VCaP (cell line): ENCODE results near the gene NTRK1.

Experiments
- H3K27ac ChIP-seq: fragments of 450-650 bp; 2 replicates; pipeline ENCODE4 v1.5.1; 2017
- TF ChIP-seq, protein P1 (sequence below): fragments of 450-650 bp; conservative IDR thresholded peaks from 2 replicates; pipeline ENCODE4 v1.5.1; 2017; ENCODE audit warnings: mild to moderate bottlenecking, moderate library complexity

NTRK1 gene

DNA sequence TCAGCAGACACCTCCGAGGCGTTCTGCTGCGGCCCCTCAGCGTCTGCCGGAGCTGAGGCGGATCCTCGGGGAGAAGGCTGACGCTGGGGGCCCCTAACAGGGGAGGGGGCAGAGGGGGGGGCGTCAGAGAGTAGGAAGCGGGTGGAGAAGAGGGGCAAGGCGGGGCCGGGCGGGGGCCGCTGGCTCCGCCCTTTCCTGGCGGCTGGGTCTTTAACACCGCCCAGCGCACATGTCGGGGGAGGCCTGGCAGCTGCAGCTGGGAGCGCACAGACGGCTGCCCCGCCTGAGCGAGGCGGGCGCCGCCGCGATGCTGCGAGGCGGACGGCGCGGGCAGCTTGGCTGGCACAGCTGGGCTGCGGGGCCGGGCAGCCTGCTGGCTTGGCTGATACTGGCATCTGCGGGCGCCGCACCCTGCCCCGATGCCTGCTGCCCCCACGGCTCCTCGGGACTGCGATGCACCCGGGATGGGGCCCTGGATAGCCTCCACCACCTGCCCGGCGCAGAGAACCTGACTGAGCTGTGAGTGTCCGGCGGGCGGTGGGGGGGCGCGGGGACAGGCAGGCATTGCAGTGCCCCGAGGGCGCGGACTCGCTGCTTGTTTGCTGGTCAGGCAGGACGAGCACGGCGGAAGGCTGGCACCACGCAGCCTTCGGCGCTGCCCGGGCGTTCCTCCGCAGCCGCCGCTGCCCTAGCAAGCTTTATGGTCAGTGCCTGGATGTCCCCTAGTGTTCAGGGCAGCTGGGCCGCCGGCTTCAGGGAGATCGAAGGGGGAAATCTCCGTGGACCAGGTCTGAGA lies at the start of gene NTRK1:
NTRK1 (plus strand) TSS at position 238 of the 796 bp plus-strand sequence; CDS start at position 308, 70 bp downstream.
- TF ChIP-seq, protein P1, sequence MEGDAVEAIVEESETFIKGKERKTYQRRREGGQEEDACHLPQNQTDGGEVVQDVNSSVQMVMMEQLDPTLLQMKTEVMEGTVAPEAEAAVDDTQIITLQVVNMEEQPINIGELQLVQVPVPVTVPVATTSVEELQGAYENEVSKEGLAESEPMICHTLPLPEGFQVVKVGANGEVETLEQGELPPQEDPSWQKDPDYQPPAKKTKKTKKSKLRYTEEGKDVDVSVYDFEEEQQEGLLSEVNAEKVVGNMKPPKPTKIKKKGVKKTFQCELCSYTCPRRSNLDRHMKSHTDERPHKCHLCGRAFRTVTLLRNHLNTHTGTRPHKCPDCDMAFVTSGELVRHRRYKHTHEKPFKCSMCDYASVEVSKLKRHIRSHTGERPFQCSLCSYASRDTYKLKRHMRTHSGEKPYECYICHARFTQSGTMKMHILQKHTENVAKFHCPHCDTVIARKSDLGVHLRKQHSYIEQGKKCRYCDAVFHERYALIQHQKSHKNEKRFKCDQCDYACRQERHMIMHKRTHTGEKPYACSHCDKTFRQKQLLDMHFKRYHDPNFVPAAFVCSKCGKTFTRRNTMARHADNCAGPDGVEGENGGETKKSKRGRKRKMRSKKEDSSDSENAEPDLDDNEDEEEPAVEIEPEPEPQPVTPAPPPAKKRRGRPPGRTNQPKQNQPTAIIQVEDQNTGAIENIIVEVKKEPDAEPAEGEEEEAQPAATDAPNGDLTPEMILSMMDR, result no peak
- no peak within 1 kb of the TSS; the same call in 1 of the 2 replicates for H3K27ac ChIP-seq

DNA sequence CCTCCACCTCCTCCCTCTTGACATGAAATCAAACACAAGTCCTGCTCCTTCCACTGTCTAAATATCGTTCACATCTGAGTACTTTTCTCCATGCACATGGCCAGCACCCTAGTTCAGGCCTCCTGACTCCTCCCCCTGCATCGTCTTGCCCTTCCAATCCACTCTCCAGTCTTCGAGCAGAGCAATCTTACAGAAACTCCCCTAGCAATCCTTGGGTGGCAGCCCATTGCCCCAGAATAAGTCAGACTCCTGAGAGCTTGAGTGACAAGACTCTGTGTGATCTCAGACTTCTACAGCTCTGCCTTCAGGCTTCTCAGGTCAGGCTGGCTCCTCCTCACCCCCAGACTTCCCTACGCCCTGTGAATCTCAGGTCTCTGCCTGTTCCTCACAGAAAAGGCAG lies 49.5 kb upstream of the NTRK1 start:
- TF ChIP-seq, protein P1, result no peak
- no peak overlapping the region for H3K27ac ChIP-seq

GRCh38 chr1:156812293-156812990 lies 48.2 kb upstream of the NTRK1 start:
- no peak overlapping the region for H3K27ac ChIP-seq
- TF ChIP-seq, protein P1, result no peak

GRCh38 chr1:156813298-156813697 lies 47.4 kb upstream of the NTRK1 start:
- TF ChIP-seq, protein P1, result no peak
- H3K27ac ChIP-seq, result peak overlapping the region; percentile 34; the same call in 1 of the 2 replicates

DNA sequence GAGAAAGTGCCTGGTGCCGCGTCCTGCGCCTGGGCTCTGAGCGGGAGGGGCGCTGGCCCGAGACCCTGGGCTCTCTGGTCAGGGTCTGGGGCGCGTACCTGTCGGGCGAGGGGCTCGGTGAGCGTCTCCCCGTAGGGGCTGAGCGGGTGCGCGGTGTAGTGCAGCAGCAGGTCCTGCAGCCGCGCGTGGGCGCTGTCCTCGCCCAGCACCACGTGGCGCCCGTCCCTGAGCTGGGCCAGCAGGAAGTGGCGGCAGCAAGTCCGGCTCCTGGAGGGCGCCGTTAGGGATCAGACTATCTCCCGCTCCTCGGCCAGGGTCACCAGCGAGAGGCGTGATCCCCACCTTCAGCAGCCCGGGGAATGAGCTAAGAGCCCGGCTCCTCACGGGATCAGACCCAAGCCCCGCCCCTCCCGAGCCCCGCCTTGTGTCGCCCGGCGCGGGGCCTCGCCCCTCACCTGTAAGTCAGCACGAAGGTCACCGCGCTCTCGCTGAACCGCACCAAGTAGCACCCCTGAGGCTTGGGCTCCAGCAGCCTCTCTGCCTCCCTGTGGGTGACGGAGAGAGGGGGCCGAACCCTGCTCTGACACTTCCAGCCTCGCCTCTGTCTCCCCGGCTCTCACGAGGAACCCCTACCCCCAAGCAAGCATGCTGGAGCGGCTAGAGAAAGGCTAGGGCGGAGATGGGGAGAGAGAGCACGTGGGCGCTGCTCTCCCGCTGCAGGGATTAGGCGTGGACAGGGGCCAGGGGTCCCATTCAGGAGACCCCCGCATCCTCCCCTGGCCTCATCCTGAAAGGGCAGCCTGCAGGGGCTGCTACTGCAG lies 46.7 kb upstream of the NTRK1 start:
- TF ChIP-seq, protein P1, result peak; percentile 81
- H3K27ac ChIP-seq, result peak overlapping the region; percentile 34; the same call in 1 of the 2 replicates

- TF ChIP-seq, protein P1, result no peak
- H3K27ac ChIP-seq, result peak overlapping the region; percentile 34; the same call in 1 of the 2 replicates
Observed at GRCh38 chr1:156814571-156815260, 45.9 kb upstream of the NTRK1 start.
